ENCODE data around the gene GBGT1.
"Not testable (repeated sequence)": the region's sequence is repeated elsewhere in the genome, so short reads cannot be mapped to it uniquely, and the experiment has no call there.

GRCh38 chr9:133169687-133170086, 6.0 kb upstream of the GBGT1 start:
- not testable (repeated sequence) for TF ChIP-seq CTCF (conservative IDR thresholded peaks at IDR 0.05 in 1 of 2, IDR thresholded peaks at IDR 0.05 in 1 of 2; ENCODE audit: extremely low read depth in 1 of 2, insufficient read depth in 1 of 2, low read depth in 1 of 2, low read length in 2 of 2); EZH2 (IDR thresholded peaks at IDR 0.05; ENCODE audit: borderline replicate concordance, low read length)
